Activated naive CD8-positive, alpha-beta T cell (primary cell): ENCODE results near the gene EDNRA.

Experiments used
- H3K27ac Mint-ChIP-seq: one replicate; pipeline ENCODE4 v1.8.0; 2021; ENCODE audit warnings: mixed read lengths
- H3K27me3 Mint-ChIP-seq: one replicate; pipeline ENCODE4 v1.8.0; 2021; ENCODE audit warnings: mixed read lengths
- H3K36me3 Mint-ChIP-seq: one replicate; pipeline ENCODE4 v1.8.0; 2021; ENCODE audit warnings: mixed read lengths
- H3K4me1 Mint-ChIP-seq: one replicate; pipeline ENCODE4 v1.8.0; 2021; ENCODE audit warnings: low read depth, mixed read lengths
- H3K4me3 Mint-ChIP-seq: one replicate; pipeline ENCODE4 v1.8.0; 2021; ENCODE audit warnings: mild to moderate bottlenecking, mixed read lengths
- H3K9me3 Mint-ChIP-seq: one replicate; pipeline ENCODE4 v1.8.0; 2021; ENCODE audit warnings: low read depth, mixed read lengths

The EDNRA gene

DNA sequence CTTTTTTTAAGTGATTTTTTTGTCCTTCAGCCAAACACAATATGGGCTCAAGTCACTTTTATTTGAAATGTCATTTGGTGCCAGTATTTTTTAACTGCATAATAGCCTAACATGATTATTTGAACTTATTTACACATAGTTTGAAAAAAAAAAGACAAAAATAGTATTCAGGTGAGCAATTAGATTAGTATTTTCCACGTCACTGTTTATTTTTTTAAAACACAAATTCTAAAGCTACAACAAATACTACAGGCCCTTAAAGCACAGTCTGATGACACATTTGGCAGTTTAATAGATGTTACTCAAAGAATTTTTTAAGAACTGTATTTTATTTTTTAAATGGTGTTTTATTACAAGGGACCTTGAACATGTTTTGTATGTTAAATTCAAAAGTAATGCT, 62.1 kb downstream of the EDNRA start:
- Mint-ChIP-seq H3K36me3 (no peaks in the 10 kb centered on the region), H3K4me1 (no peaks in the 10 kb centered on the region), H3K27ac (no peak overlapping the region), H3K27me3 (peaks cover 19% of the 10 kb centered on the region), H3K4me3 (no peak overlapping the region), H3K9me3 (no peaks in the 10 kb centered on the region)

DNA sequence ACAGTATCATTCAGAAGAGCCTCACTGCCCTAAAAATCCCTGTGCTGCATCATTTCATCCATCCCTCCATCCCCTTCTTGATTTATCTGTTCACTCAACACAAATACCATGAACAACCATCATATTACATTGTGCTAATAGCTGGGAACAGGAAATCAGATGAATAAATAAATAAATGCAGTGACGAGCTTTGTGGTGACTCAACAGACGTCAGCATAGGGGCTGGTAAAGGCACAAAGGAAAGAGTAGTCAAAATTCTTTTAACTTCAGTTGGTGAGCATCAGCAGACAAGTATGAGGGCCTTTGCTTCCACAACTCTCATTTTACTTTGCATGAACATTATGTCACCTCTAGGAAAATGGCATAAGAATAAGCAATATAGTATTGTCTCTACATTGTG, 65.5 kb downstream of the EDNRA start:
- Mint-ChIP-seq H3K27ac (no peak overlapping the region), H3K27me3 (peaks cover 12% of the 10 kb centered on the region), H3K4me1 (peaks cover 4% of the 10 kb centered on the region), H3K9me3 (no peaks in the 10 kb centered on the region), H3K36me3 (peaks cover 3% of the 10 kb centered on the region), H3K4me3 (no peak overlapping the region)

GRCh38 chr4:147547314-147548056, 66.6 kb downstream of the EDNRA start:
- Mint-ChIP-seq H3K9me3 (peaks cover 5% of the 10 kb centered on the region), H3K36me3 (peaks cover 3% of the 10 kb centered on the region)

DNA sequence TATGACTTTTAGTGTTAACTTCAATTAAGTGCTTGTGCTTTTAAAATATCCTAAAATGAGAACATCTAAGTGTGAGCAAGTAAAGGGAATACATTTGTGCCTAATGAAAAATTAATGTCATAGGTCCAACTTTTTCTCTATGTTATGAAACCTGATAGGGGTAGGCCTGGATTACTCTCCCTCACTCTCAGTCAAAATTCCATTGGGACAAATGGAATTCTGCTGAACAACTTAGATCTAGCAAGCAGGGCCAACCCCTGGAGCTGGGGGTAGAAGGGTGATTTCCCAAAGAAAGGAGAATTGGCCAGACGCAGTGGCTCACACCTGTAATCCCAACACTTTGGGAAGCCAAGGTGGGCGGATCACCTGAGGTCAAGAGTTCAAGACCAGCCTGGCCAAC, 67.4 kb downstream of the EDNRA start:
- H3K9me3 Mint-ChIP-seq = peaks cover 5% of the 10 kb centered on the region
- H3K36me3 Mint-ChIP-seq = peaks cover 3% of the 10 kb centered on the region
- peaks cover 4% of the 10 kb centered on the region for H3K4me1 Mint-ChIP-seq
- no peak overlapping the region for H3K27ac Mint-ChIP-seq
- H3K4me3 Mint-ChIP-seq = no peak overlapping the region
- peaks cover 14% of the 10 kb centered on the region for H3K27me3 Mint-ChIP-seq

More at GRCh38 chr4:147547314-147548056, 66.6 kb downstream of the EDNRA start:
- Mint-ChIP-seq H3K27ac (no peak overlapping the region), H3K4me1 (peaks cover 4% of the 10 kb centered on the region), H3K27me3 (peaks cover 14% of the 10 kb centered on the region), H3K4me3 (no peak overlapping the region)

DNA sequence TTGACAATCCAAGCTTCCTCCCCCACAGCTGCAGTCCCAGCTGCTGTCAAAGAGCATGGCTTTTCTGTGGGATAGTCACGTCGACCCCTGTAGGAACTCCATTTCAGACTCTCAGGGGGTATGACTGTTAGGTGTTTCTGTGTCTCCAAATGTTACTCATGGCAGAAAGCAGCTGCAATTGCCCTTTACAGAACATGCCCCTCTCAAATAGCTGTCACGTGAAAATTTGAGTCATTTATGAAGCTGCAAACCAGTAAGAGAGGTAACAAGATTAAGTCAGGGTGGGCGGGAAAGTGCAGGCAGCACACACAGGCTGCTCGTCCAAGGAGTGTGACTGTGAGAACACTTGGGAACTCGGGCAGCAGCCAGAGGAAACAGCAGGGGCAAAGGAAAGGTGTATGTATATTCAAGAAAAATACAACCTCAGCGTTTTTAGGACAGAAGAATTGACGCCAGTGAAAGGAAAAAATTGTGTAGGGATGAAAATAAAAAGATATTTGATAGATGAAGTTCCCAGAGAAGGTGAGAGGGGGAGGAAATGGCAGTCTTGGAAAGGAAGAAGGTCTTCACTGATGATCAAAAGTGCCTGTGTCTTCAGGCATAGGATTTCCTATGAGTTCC, 69.8 kb downstream of the EDNRA start:
- Mint-ChIP-seq H3K36me3 (peaks cover 3% of the 10 kb centered on the region), H3K9me3 (peaks cover 5% of the 10 kb centered on the region), H3K4me3 (no peak overlapping the region), H3K4me1 (peaks cover 4% of the 10 kb centered on the region), H3K27me3 (peaks cover 17% of the 10 kb centered on the region), H3K27ac (no peak overlapping the region)

GRCh38 chr4:147560625-147561024, 79.7 kb downstream of the EDNRA start:
- Mint-ChIP-seq H3K27ac (no peak overlapping the region), H3K9me3 (peaks cover 5% of the 10 kb centered on the region), H3K27me3 (no peaks in the 10 kb centered on the region)

GRCh38 chr4:147566762-147567161, 85.9 kb downstream of the EDNRA start:
- H3K27me3 Mint-ChIP-seq = peaks cover 7% of the 10 kb centered on the region
- H3K27ac Mint-ChIP-seq = no peak overlapping the region
- no peaks in the 10 kb centered on the region for H3K36me3 Mint-ChIP-seq
- no peak overlapping the region for H3K4me3 Mint-ChIP-seq
- H3K9me3 Mint-ChIP-seq = peaks cover 5% of the 10 kb centered on the region
- H3K4me1 Mint-ChIP-seq = no peaks in the 10 kb centered on the region

More at GRCh38 chr4:147560625-147561024, 79.7 kb downstream of the EDNRA start:
- no peaks in the 10 kb centered on the region for H3K36me3 Mint-ChIP-seq
- H3K4me3 Mint-ChIP-seq = no peak overlapping the region
- H3K4me1 Mint-ChIP-seq = no peaks in the 10 kb centered on the region

- H3K27ac Mint-ChIP-seq = no peak overlapping the region
- no peaks in the 10 kb centered on the region for H3K4me1 Mint-ChIP-seq
- H3K27me3 Mint-ChIP-seq = peaks cover 7% of the 10 kb centered on the region
- peaks cover 5% of the 10 kb centered on the region for H3K9me3 Mint-ChIP-seq
- H3K4me3 Mint-ChIP-seq = no peak overlapping the region
- H3K36me3 Mint-ChIP-seq = no peaks in the 10 kb centered on the region
These were observed 86.4 kb downstream of the EDNRA start for GRCh38 chr4:147567276-147567675.

DNA sequence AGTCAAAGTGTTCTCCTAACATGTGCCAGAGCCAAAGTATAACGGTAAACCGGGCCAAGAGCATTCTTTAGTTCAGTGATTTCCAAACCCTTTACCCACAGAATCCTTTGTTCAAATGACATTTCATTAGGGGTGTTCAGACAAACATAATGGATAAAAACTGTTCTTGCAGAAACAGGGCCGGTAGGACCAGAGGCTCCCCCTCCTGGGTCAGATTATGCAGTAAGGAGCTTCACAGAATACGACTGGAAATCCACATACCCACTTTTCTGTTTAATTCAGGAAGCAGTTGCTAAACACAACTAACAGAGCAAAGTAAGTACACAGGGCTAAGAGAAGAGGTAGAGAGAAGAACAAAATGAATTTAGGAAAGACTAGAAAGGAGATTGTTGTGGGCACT, 89.7 kb downstream of the EDNRA start:
- H3K4me1 Mint-ChIP-seq = no peaks in the 10 kb centered on the region
- no peaks in the 10 kb centered on the region for H3K9me3 Mint-ChIP-seq
- H3K27ac Mint-ChIP-seq = no peak overlapping the region
- no peak overlapping the region for H3K4me3 Mint-ChIP-seq
- peaks cover 7% of the 10 kb centered on the region for H3K27me3 Mint-ChIP-seq
- no peaks in the 10 kb centered on the region for H3K36me3 Mint-ChIP-seq

- H3K9me3 Mint-ChIP-seq = no peaks in the 10 kb centered on the region
- no peak overlapping the region for H3K4me3 Mint-ChIP-seq
- H3K36me3 Mint-ChIP-seq = no peaks in the 10 kb centered on the region
- H3K27ac Mint-ChIP-seq = no peak overlapping the region
- H3K27me3 Mint-ChIP-seq = peaks cover 8% of the 10 kb centered on the region
- H3K4me1 Mint-ChIP-seq = no peaks in the 10 kb centered on the region
These were observed 90.3 kb downstream of the EDNRA start for GRCh38 chr4:147571036-147571770.

GRCh38 chr4:147576084-147576483, 95.2 kb downstream of the EDNRA start:
- Mint-ChIP-seq H3K36me3 (no peaks in the 10 kb centered on the region), H3K27ac (no peak overlapping the region), H3K9me3 (no peaks in the 10 kb centered on the region), H3K4me1 (no peaks in the 10 kb centered on the region), H3K4me3 (no peak overlapping the region), H3K27me3 (peaks cover 1% of the 10 kb centered on the region)

DNA sequence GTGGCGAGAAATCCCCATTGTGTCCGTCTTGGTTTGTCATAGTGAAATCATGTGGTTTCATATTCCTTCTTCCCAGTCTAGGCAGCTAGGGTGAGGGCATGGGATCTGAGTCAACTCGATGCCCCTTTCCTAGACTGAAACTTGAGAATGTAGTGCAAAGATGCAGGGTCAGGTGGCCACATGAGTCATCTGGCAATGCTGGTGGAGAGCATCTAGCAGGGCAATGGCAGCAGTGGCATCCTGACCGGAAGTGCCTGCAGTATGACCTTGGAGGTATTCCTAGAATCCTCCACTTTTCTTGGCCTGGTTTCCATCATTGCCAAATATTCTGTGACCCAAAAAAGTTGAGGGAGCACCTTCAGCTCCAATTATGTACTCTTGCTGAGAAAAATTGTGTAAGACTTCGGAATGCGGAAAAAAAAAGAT, 97.2 kb downstream of the EDNRA start:
- H3K4me3 Mint-ChIP-seq = no peak overlapping the region
- H3K9me3 Mint-ChIP-seq = no peaks in the 10 kb centered on the region
- no peaks in the 10 kb centered on the region for H3K36me3 Mint-ChIP-seq
- H3K4me1 Mint-ChIP-seq = no peaks in the 10 kb centered on the region
- H3K27me3 Mint-ChIP-seq = peaks cover 1% of the 10 kb centered on the region
- no peak overlapping the region for H3K27ac Mint-ChIP-seq

DNA sequence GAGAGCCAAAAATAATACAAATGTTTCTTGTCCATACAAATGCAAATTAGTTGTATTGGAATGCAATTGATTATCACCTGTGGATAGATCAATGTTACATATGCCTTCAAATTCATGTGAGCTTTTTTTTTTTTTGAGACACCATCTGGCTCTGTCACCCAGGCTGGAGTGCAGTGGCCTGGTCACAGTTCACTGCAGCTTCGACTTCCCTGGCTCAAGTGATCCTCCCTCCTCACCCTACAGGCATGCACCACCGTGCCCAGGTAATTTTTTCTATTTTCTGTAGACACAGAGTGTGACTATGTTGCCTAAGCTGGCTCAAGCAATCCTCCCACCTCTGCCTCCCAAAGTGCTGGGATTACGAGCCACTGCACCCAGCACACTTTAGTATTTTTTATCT, 97.7 kb downstream of the EDNRA start:
- Mint-ChIP-seq H3K4me1 (no peaks in the 10 kb centered on the region), H3K4me3 (no peak overlapping the region), H3K36me3 (no peaks in the 10 kb centered on the region), H3K27me3 (peaks cover 1% of the 10 kb centered on the region), H3K27ac (no peak overlapping the region), H3K9me3 (no peaks in the 10 kb centered on the region)

- peaks cover 4% of the 10 kb centered on the region for H3K27me3 Mint-ChIP-seq
- H3K9me3 Mint-ChIP-seq = peaks cover 2% of the 10 kb centered on the region
- H3K4me3 Mint-ChIP-seq = no peak overlapping the region
- H3K4me1 Mint-ChIP-seq = no peaks in the 10 kb centered on the region
- no peak overlapping the region for H3K27ac Mint-ChIP-seq
- H3K36me3 Mint-ChIP-seq = peaks cover 5% of the 10 kb centered on the region
These were observed 99.5 kb downstream of the EDNRA start for GRCh38 chr4:147580396-147580795.

- H3K27me3 Mint-ChIP-seq = peaks cover 3% of the 10 kb centered on the region
- H3K4me3 Mint-ChIP-seq = no peak overlapping the region
- H3K4me1 Mint-ChIP-seq = no peaks in the 10 kb centered on the region
- peaks cover 7% of the 10 kb centered on the region for H3K36me3 Mint-ChIP-seq
- H3K27ac Mint-ChIP-seq = no peak overlapping the region
- H3K9me3 Mint-ChIP-seq = peaks cover 5% of the 10 kb centered on the region
These were observed 100.9 kb downstream of the EDNRA start for GRCh38 chr4:147581606-147582350.
